ENCODE results near the gene PTPRT. TPM values are rescaled to one million over a fixed set of nuclear protein-coding genes. Genes with fewer than 3 reads are reported as not detected.

Gene PTPRT
- polyA plus RNA-seq, 10 donors: 0.35 to 1.8 (median 0.64) TPM

DNA sequence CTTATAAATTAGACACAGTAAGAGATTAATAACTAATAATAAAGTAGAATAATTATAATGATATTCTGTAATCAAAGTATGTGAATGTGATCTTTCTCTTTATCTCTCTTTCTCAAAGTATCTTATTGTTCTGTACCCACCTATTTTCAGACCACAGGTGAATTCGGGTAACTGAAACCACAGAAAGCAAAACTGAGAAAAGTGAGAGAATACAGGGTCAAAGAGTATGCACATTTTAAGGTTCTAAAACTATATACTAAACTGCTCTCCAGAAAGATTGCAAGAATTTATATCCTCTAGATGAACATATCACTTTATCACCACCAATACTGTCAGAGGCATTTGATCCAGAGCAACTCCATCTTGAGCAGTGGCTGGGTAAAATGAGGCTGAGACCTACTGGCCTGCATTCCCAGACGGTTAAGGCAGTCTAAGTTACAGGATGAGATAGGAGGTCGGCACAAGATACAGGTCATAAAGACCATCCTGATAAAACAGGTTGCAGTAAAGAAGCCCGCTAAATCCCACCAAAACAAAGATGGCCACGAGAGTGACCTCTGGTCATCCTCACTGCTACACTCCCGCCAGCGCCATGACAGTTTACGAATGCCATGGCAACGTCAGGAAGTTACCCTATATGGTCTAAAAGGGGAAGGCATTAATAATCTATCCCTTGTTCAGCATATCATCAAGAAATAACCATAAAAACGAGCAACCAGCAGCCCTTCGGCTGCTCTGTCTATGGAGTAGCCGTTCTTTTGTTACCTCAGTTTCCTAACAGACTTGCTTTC is 211.3 kb downstream of the PTPRT start:
- no peak for DNase-seq

DNA sequence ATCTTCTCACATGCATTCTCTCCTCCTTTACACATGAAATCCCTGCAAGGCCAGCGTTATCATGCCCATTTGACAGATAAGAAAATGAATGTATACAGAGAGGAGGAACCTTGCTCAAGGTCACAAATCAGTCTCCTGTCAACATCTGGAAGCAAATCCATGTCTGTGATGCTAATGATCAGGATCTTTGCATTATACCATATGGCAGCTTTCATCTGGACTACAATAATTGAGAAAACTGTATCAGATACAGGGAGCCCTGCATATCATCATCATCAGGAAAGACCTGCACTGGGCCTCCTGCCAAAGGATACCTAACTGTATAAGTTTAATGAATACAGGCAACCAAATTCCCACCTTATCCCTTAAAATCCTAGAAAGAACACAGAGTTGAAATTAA is 213.7 kb downstream of the PTPRT start:
- no peak for DNase-seq

DNA sequence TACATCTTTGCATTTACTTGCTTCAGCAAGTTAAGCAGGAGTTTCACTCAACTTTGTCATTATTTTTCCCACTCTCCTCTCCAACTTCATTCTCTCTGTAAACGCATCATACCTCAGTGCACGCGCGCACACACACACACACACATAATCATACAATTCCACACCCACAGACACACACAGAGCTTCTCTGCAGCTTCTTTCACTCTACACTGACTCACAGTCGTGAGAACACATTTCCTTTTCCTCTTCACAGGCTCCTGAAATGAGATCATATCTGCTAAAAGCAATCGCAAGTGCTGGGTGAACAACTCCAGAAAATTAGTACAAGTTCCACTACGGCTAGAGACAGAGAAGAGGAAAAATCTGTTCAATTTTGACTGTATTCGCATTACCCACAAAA is 215.4 kb downstream of the PTPRT start:
- DNase-seq: no peak

DNA sequence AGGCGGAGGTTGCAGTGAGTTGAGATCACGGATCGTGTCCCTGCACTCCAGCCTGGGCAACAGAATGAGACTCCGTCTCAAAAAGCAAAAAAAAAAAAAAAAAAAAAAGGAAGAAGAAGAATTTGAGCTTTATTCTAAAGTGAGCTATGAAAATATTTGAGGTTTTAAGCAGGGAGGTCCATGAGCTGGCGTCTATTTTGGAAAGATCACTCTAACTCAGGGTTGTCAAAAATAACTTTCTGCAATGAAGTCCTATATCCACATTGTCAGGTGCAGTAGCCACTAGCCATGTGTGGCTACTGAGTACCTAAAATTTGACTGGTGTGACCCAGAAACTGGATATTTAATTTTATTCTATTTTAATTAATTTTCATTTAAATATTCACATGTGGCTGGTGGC is 217.1 kb downstream of the PTPRT start:
- DNase-seq: no peak

DNA sequence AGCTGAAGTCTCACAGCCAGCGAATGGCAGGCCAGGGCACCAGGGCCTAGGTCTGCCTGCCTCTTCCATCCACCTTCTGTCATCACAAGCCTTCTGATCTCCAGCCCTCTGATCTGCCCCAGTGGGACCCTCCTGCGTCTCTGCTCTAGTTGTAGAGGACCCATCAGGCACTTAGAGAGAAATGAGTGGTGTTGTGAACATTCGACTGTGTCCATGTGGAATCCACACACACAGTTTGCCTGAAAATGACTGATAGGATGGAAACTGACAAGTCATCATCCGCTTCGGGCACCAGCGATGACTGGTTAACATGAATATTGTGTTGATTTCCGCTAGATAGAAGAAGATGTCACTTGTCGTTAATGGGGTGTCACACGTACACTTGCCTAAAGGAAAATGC is 221.0 kb downstream of the PTPRT start:
- no peak for DNase-seq

DNA sequence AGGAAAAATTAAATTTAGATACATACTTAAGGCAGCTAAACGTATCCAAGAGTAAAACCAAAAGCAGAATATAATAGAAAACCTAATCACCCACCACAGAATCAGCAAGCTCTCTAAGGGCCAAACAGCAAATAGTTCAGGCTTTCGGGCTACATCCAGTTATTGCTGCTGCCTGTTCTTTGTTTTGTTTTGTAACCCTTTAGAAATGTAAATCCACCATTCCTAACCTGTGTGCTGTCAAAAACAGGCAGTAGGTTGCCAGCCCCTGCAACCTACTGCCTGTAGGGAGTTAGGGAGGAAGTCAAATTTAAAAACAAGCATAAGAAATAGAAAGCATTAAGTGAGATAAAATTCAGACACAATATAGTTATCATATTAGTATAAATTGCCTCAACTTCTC is 225.9 kb downstream of the PTPRT start:
- DNase-seq: no peak

DNA sequence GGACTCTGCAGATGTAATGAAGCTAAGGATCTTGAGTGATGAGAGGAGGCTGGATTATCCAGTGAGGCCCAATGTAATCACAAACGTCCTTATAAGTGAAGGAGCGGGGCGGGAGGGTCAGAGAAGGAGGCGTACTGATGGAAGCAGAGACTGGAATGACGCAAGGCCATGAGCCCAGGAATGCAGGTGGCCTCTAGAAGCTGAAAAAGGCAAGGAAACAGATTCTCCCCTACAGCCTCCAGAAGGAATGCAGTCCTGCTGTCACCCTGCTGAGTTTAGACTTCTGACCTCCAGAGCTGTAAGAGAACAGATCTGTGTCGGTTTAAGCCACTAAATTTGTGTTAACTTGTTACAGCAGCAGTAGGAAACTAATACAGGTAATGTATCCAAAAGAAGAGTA is 227.9 kb downstream of the PTPRT start:
- DNase-seq: no peak

DNA sequence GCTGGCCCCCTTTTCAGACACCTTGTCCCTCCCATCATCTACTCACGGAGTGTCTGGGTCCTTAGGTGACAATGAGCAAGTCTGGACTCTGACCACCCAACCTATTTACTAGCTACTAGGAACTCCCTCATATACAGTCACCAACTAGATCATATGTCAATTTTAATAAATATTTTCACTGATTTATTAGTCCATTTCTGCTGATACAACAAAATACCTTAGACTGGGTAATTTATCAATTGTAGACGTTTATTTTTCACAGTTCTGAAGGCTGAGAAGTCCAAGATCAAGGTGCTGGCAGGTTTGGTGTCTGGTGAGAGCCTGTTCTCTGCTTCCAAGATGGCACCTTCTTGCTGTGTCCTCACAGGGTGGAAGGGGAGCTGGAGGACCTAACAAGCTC is 229.7 kb downstream of the PTPRT start:
- no peak for DNase-seq

DNA sequence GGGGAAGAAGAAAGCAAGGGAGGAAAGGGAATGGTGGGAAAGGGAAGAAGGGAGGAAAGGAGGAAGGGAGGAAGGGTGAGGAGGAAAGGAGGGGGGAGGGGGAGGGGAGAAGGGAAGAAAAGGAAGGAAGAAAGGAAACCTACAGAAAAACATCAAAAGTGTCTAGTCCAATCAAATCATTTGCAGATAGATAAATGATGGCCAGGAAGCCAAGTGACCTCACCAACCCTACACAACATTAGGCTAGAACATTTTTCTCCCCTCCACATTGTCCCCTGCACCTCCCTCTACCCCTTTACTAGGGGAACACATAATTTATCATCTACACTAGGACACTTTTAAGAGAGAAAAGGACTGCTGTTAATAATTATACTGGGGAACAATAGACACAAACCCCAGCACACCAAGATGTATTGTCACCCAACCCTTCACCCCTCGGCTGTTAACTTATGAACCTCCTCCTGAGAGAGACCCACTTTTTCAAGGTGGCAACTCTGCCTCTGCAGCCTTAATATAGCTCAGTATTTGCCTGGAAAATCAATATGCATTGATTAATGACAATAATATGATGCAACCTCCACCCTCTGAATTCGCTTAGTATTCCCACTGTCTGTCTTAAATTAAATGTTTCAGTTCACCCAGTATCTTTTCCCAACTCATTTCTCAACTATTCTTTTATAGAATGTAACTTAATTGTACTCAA is 231.2 kb downstream of the PTPRT start:
- DNase-seq: no peak

DNA sequence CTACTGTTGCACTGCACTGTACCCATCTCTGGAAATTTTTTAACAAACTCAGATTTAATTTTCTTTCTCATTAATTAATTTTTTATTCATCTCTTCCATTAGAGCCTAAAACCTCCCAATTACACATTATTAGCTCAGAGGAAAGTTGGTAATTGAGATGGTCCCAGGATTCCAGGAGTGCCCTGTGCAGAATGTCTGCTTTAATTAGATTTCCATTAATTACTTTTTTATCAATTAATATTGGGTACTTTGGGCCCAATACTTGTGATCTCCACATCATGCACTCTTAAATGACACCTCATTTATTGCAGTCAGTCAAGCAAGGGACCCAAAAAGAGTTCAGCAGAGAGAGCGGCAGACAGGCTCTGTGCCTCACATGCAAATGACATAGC is 232.0 kb downstream of the PTPRT start:
- DNase-seq: no peak

DNA sequence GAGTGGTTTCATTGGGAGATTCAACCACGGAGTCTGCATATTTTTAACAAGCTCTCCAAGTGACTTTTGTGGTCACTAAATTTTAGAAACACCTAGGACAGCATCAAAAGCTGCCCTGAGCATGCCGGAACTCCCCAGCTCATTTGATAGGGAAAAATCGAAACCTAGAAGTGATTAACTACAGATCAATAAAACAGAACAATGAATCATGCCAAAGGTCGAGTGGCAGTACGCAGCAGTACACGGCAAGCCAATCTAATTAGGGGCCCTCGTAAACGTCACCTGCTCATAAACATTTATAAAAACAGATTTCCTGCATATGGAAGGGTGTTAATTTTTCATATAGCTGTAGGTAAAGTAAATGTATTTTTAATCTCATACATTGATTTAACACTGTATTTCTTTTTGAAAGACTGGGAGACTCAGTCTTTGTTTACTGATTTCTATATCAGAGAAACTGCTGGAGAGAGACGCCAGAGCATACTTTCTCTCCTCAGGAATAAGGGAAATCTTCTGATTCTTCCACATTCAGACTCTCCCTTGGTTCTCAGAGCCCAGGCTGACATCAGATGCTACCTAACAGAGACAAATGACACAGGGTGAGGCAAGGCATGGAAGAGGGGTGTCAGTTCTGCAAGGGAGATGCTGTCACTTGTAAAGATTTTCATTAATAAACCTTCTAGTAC is 232.5 kb downstream of the PTPRT start:
- no peak for DNase-seq

DNA sequence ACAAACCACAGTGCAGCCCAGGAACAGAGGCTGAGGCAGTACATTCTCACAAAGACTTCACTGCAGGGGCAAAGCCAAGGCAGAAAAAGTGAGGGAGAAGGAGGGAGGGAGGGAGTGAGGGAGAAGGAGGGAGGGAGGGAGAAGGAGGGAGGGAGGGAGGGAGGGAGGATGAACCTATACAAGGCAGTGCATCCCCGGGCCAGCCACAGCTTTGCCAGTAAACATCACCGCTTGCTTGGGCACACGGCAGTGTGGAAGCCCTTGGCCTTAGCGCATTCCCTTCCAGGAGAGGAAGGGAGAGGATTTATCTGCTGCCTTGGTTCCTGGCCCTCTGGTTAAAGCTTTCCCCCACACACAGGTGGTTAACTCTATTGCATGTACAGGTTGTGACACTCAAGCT is 234.0 kb downstream of the PTPRT start:
- no peak for DNase-seq

DNA sequence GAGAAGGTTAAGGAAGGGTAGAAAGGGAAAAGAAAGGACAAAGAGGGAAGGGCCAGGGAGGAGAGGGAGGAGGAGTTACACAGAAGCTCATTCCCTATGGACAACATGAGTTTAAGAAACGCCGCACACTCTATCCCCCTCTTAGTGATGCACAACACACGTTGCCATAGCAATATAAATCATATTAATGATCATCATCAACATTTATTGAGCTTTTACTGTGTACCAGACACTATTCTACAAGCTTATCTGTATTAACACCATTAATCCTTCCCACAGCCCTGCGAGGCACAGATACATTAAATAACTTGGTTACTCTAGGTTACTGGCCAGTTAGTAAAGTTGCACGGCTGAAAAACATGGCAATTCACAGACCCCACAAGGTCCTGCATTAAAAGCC is 234.8 kb downstream of the PTPRT start:
- DNase-seq: no peak

DNA sequence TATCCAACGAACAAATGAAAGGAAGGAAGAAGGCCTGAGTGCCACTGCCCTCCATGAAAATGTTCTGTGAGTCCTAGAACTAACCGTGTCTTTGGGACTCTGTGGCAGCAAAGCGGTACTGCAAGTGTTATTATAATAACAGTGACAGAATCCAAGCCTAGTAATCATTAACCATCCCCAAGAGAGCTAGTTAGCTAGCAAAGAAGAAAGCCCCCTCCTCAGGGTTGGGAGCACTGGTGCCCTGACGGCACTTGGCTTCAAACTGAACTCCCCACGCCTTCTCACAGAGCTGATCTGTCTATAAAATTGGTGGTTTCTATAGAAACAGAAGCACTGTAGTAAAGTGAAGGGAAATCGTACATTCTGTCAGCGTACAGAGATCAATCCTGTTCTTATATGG is 239.8 kb downstream of the PTPRT start:
- DNase-seq: no peak

DNA sequence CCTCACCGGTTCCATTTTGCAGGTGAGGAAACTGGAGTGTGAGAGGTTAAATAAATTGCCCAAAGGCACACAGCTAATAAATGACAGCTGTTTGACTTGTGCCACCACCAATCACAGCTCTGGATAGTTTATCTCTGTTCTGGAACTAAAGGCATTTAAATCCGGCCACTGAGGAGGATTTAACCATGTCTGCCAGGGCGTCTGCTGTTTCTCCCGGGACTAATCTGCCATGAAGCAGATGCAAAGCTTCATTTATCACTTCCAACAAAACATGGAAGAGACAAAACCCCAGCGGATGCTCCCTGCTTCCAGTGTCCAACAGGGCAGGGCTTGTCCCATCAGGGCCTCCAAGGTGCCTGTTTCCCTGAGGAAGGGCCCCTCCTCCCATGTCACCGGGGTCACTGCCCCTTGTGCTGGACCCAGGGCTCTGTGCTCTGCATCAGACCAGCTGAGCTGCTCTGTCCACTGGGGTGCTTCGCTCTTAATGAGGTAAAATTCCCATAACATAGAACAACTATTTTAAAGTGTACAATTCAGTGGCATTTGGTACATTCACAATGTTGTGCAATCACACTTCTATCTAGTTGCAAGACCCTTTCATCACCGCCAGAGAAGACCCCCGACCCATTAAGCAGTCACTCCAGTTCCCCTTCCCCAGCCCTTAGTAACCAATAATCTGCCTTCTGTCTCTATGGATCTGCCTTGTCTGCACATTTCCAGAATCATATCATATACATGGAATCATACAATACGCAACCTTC is 244.3 kb downstream of the PTPRT start:
- DNase-seq: peak in 2 of 3 donors; percentile 6 to 33

DNA sequence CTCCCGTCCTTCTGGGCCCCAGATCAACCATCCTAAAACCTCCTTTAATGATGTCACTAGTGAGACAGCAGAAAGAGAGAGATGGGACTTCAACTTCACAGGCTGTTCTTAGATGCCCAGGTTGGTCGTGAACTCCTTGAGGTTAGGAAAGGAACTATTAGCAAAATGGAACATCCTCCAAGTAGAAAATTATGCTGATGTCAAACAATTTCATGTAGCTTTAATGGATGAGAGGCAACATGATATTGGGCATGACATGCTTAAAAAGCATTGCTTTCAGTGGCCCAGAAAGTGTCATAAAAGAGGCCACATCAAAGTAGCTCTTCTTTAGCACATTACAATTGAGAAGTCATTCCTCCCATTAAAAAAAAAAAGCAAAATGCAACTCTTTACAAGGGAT is 248.1 kb downstream of the PTPRT start:
- no peak for DNase-seq

DNA sequence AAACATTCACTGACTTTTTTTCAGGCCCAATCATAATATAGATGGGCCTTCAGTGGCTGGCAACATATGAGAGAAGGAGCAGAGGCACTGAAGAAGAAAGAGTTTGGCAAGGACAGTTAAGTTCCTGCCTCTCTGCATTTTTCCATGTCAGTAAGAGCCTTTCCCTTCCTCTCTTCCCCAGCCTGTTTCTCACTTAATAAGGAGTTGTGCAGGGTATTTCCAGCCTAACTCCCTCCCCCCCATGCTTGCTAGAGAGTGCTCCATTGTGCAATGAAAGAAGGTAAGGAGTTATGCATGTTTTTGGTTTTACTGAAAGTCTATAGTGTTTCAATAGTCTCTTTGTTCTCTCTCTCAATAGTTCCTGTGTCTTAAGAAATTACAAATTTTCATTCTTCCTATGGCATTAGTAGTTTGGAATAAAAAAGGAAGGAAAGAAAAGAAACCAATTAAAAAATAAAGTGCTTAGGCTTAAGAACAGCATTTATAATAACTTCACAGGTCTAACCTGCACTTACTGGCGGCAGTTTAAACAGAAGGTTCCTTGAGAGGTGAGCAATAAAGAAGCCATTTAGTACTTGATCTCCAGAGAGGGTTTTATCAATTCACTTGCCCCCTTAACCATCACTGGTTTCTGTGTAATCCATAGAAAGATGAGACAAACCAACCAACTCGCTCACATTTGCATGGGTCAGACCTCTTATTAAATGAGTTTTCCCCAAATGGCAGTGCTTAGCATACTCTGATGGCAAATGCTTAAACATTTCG is 251.1 kb downstream of the PTPRT start:
- peak in 1 of 3 donors; percentile 27 for DNase-seq

DNA sequence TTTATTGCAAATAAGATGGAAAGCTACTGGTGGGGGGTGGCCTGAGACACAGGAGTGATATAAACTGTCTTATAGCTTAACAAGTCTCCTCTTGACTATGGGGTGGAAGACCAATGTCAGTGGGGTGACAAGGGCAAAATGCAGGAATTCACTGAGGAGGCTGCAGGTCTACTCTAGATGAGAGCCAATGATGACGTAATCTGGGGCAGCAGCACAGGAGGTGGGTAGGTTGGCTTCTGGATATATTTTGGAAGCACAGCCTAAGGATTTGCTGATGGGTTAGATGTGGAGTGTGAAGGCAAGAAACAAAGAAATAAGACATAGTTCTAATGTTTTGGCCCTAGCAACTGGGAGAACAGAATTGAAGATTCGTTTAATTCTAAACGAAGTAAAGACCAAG is 253.2 kb downstream of the PTPRT start:
- DNase-seq: no peak

DNA sequence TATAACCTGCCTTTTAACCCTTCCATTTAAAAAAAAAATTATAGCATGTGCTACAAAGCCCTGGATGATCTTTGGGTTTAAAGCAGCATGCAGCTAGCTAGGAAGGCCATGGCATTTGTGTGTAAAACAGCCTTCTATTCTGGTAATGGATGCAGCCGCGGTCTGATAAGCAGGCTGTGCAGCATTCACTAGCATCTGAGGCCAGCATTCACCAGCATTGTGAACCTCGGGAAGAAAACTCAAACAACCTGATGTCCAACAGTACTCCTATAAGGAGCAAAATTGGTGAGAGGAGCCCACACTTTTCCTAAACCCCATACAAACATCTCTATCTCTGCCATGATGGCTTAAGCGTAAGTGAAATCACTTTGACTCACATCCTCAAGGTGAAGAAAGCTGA is 265.5 kb downstream of the PTPRT start:
- DNase-seq: no peak

DNA sequence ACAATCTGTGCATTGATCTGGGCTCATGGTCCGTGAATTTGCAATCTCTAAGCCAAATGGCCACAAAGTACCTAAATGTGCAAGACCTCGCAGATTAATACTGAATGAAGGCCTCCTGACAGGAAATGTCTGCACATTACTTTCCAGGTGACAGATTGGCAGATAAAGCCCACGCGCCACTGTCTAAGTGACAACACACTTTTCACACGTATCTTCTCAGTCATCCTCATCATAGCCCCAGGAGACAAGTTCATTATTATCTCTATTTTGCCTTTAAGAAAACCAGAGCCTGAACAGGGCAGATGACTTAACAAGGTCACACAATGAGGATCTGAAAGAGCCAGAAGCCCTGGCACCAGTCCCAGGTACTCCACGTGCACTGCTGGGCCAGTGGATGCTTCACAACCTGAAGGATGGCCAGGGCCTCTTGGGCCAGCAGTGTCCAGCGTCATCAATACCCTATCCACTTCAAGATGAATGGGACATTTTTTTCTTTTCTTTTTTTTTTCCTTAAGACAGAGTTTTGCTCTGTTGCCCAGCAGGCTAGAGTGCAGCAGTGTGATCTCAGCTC is 266.3 kb downstream of the PTPRT start:
- no peak for DNase-seq

DNA sequence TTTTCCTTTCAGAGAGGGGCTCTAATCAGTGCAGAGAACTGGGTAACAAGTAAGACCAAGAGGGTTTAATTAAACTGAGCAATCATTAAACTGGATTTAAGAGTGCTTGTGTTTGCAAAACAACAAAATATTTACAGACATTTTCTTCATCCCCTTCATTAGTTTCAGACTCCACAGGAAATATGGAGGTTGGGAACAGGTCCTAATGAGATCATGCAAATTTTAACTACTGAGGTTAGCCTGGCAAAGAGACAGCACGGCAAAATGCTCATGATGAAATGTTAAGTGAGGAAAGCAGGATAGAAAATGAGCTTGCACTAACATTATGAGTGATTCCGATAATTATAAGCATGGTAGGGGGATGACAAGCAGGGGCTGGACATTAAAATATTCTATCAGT is 268.9 kb downstream of the PTPRT start:
- DNase-seq: no peak

Data from muscle of back (tissue), 11 donors.